HepG2 (cell line): ENCODE measurements around the gene GRHL3. TPM values are rescaled to one million over a fixed set of nuclear protein-coding genes. Genes with fewer than 3 reads are reported as not detected.

Experiments used
- ATAC-seq: fragments of 200-7000 bp; cut with Tn5 transposase; 3 replicates; pipeline ENCODE4 v1.9.1; 2020; ENCODE audit warnings: mild to moderate bottlenecking, moderate library complexity
- BruUV-seq: library from RNA; stranded (reverse); fragments of 400-500 nt; replicated peaks from 2 replicates; lab custom pipeline; 2021; lab: Mats Ljungman, UMichigan
- CTCF ChIA-PET: fragments of 300-600 bp; formaldehyde crosslinking; extraction: SDS; loops from one replicate; lab custom pipeline; 2021; ENCODE audit warnings: low total read pairs, inconsistent platforms, low intra/inter-chr PET ratio; lab: Yijun Ruan, JAX
- POLR2A ChIA-PET: fragments of 350-600 bp; sonication (Branson Sonifier 250); formaldehyde crosslinking; loops from one replicate; lab custom pipeline; 2020; ENCODE audit warnings: antibody characterized with exemption, inconsistent platforms; lab: Yijun Ruan, JAX
- DNase-seq: peaks from one replicate; pipeline ENCODE4 v3.0.0-alpha.2; 2015; ENCODE audit warnings: low spot score
- FAIRE-seq: peaks from 3 replicates; lab custom pipeline; 2011; peaks lifted over from hg19 to GRCh38; lab: Jason Lieb, UNC
- H2AFZ ChIP-seq: one replicate; pipeline ENCODE4 v1.6.1; 2011; ENCODE audit warnings: low read length, inconsistent platforms
- H3K27ac ChIP-seq: fragments of 300-600 bp; 3 replicates; pipeline ENCODE4 v1.8.0; 2011; ENCODE audit warnings: mixed run types, mild to moderate bottlenecking, mixed read lengths, low read length, inconsistent platforms; ENCODE audit not compliant: insufficient read depth; ENCODE audit errors: extremely low read length
- H3K27me3 ChIP-seq, 2 experiments: fragments of 200-600 bp in 1 of 2; 2 replicates in 1 of 2; 3 replicates in 1 of 2; pipeline versions ENCODE4 v1.6.0 to v1.8.0; 2011; ENCODE audit warnings: low read length in 2 of 2, mild to moderate bottlenecking in 2 of 2, moderate library complexity in 2 of 2, inconsistent platforms in 1 of 2; ENCODE audit not compliant: insufficient read depth in 2 of 2, control insufficient read depth in 1 of 2
- H3K36me3 ChIP-seq, 2 experiments: fragments of 200-600 bp in 1 of 2; replicated peaks in 1 of 2; 2 replicates in 1 of 2; 3 replicates in 1 of 2; pipeline versions ENCODE4 v1.5.1 to v1.8.0; 2011; ENCODE audit warnings: low read length in 2 of 2, inconsistent platforms in 1 of 2; ENCODE audit not compliant: insufficient read depth in 2 of 2, control insufficient read depth in 1 of 2
- H3K4me1 ChIP-seq: 2 replicates; pipeline ENCODE4 v1.5.1; 2012; ENCODE audit warnings: low read length, inconsistent platforms; ENCODE audit not compliant: insufficient read depth
- H3K4me2 ChIP-seq: 2 replicates; pipeline ENCODE4 v1.6.0; 2011; ENCODE audit warnings: low read depth, low read length, inconsistent platforms
- H3K4me3 ChIP-seq, 3 experiments: fragments of 200-600 bp in 1 of 3; sonication (generic), shearing (Covaris generic) in 1 of 3; replicated peaks in 1 of 3; 2 replicates each; pipeline ENCODE4 v1.5.1; 2011 to 2016; ENCODE audit warnings: low read length in 3 of 3, inconsistent platforms in 2 of 3, low read depth in 2 of 3, mild to moderate bottlenecking in 2 of 3, control low read depth in 1 of 3, mixed read lengths in 1 of 3; ENCODE audit not compliant: insufficient read depth in 1 of 3
- H3K79me2 ChIP-seq: one replicate; pipeline ENCODE4 v1.6.1; 2011; ENCODE audit warnings: low read length, inconsistent platforms; ENCODE audit not compliant: insufficient read depth
- H3K9ac ChIP-seq: 2 replicates; pipeline ENCODE4 v1.6.0; 2011; ENCODE audit warnings: mild to moderate bottlenecking, low read depth, low read length, inconsistent platforms; ENCODE audit not compliant: insufficient read depth
- H3K9me3 ChIP-seq: 2 replicates; pipeline ENCODE4 v1.5.1; 2012; ENCODE audit warnings: mild to moderate bottlenecking, low read length
- H4K20me1 ChIP-seq: 2 replicates; pipeline ENCODE4 v1.6.0; 2011; ENCODE audit warnings: inconsistent platforms, mild to moderate bottlenecking, low read length, moderate library complexity; ENCODE audit not compliant: insufficient read depth
- BORCS8-MEF2B ChIP-seq: sonication (generic); formaldehyde crosslinking; IDR thresholded peaks from 2 replicates; pipeline ENCODE4 v1.8.0; 2022; ENCODE audit warnings: mild to moderate bottlenecking, missing genetic modification reagents
- MAFF ChIP-seq: IDR thresholded peaks from 2 replicates; pipeline ENCODE4 v1.6.1; 2011; ENCODE audit warnings: low read depth, low read length, improper control_type of control experiment
- SRSF1 ChIP-seq: fragments of 200-400 bp; formaldehyde crosslinking; optimal IDR thresholded peaks from 2 replicates; pipeline ENCODE3; 2017; ENCODE audit warnings: mild to moderate bottlenecking, low read depth, low read length, moderate library complexity
- WGBS: methylation state at CpG from one replicate; pipeline ENCODE4 v1.1.6; 2017; ENCODE audit warnings: low lambda C conversion rate; 5-methylcytosine and 5-hydroxymethylcytosine counted together
- in situ Hi-C: cut with HindIII; loops from 2 replicates; pipeline ENCODE4 v1.10.0; 2017; ENCODE audit warnings: low pct_unique_long_range_greater_than_20kb; ENCODE audit not compliant: extremely low pct_ligation_motif_present
- intact Hi-C: fragments of 100-400 bp; cut with micrococcal nuclease; formaldehyde crosslinking; loops from one replicate; pipeline ENCODE4 v1.10.0; 2022; ENCODE audit not compliant: unreplicated experiment
- polyA plus RNA-seq, 8 experiments: library from polyadenylated mRNA; depleted of rRNA in 3 of 8; stranded (reverse) in 7 of 8; unstranded in 1 of 8; fragments of >200 nt; fragmentation: Illumina TruSeq in 4 of 8; extraction: Trizol in 4 of 8; gene quantifications; 2 replicates each; pipeline versions ENCODE4 v1.2.1 to v1.2.3, GENCODE V29; 2011 to 2016; ENCODE audit warnings: low read depth in 4 of 8, missing spikeins in 1 of 8, mixed read lengths in 1 of 8; ENCODE audit not compliant: insufficient read depth in 1 of 8
- total RNA-seq, 5 experiments: library from RNA; depleted of rRNA; stranded (reverse); fragments of >200 nt; fragmentation: Illumina TruSeq; extraction: Trizol; gene quantifications; 2 replicates each; pipeline ENCODE4 v1.2.3, GENCODE V29; 2016; ENCODE audit warnings: low read depth in 1 of 5
- TF ChIP-seq, protein P1 (sequence below): IDR thresholded peaks from 2 replicates; pipeline ENCODE4 v1.6.1; 2018; ENCODE audit warnings: missing genetic modification reagents, mild to moderate bottlenecking, missing compliant biosample characterization

GRHL3 gene
- total and polyA plus RNA-seq, 2 of the 13 experiments (the other 11 are each of a cell fraction or from before 2014, with no cell fraction given), result not detected

DNA sequence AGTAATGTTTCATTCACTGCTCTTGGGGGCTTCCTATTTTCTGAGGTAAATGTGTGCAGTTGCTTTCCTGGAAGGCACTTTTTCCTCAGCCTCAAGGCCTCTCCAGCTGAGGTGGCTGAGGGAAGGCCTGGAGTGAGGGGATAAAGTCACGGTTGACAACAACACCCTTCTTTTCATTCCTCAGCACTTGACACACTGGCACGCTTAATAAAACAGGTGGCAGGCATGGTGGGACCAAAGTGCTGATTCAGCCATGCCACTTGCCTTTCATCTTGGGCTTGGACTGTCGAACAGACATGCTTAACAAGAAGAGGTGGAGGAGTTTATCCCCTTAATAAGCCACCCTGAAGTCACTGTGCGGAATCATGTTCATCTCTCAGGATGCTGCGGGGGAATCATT, 23.6 kb upstream of the GRHL3 start:
- no peak overlapping the region for H3K9ac ChIP-seq
- no peaks in the 10 kb centered on the region for H3K79me2 ChIP-seq
- no peak for DNase-seq
- ChIA-PET CTCF (no interaction called here), POLR2A (no interaction called here)
- H3K4me1 ChIP-seq, result 0 out of 2 replicates have a peak, but pooled peaks cover 6% of the 10 kb centered on the region
- peaks cover 3 to 26% of the 10 kb centered on the region in 2 experiments; a peak in 4 of 5 replicates for H3K27me3 ChIP-seq
- WGBS, result 56% methylated on average over 5 of the region's 5 CpGs
- TF ChIP-seq BORCS8-MEF2B (CRISPR knock-in tag) (no peak), MAFF (0 out of 2 replicates have a peak, but pooled peaks have one; percentile 15), SRSF1 (no peak)
- H3K4me2 ChIP-seq, result no peak overlapping the region
- no peaks in the 10 kb centered on the region for H4K20me1 ChIP-seq
- no peaks in the 10 kb centered on the region for H3K9me3 ChIP-seq
- H3K4me3 ChIP-seq, result no peak overlapping the region
- no peak for ATAC-seq
- no peak for FAIRE-seq
- in situ Hi-C loops (no loop called here), intact Hi-C loops (loop anchor here (10.0 kb wide), 1 partner anchor 91 kb away; no protein-coding TSS in a partner anchor)
- no TSS peak for BruUV-seq
- no peak overlapping the region for H3K27ac ChIP-seq
- H3K36me3 ChIP-seq, result no peaks in the 10 kb centered on the region
- H2AFZ ChIP-seq, result no peak overlapping the region

DNA sequence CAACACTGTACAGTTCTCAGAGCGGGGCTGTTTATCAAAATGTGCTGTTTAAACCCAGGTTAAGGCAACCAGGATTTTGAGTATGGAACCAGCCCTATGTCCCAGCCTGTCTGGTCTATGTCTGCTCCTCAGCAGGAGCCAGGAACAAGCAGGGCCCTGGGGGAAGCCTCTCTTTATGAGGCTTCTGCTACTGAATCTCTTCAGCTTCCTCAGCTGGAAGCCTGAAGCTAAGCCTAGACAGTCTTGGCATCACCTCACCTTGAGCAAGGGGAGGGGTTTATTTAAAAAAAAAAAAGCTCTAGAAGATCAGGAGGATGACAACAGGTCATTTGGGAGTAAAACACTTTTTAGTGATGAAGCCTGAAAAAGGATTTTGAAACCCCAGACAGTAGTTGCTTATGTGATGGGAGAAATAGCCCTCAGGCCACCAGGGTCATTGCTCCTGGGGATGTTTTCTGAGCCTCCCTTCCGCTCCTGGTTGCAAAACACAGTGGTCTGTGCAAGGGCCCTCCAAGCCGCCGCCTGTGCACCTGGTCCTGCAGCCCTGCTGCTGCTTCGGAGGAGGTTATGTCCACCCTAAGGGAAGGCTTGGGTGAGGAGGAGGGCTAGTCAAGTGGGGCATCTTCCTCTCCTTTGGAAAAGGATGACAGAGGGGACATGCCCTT, 21.8 kb upstream of the GRHL3 start:
- no peak for DNase-seq
- no peaks in the 10 kb centered on the region for H3K9me3 ChIP-seq
- H2AFZ ChIP-seq, result no peak overlapping the region
- in situ Hi-C loops, result no loop called here
- H3K4me2 ChIP-seq, result no peak overlapping the region
- TF ChIP-seq, protein P1, sequence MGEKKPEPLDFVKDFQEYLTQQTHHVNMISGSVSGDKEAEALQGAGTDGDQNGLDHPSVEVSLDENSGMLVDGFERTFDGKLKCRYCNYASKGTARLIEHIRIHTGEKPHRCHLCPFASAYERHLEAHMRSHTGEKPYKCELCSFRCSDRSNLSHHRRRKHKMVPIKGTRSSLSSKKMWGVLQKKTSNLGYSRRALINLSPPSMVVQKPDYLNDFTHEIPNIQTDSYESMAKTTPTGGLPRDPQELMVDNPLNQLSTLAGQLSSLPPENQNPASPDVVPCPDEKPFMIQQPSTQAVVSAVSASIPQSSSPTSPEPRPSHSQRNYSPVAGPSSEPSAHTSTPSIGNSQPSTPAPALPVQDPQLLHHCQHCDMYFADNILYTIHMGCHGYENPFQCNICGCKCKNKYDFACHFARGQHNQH (CRISPR knock-in tag), result no peak
- no peaks in the 10 kb centered on the region for H3K36me3 ChIP-seq
- WGBS, result 0% methylated on average over 4 of the region's 5 CpGs
- no peak for FAIRE-seq
- intact Hi-C loops, result loop anchor here (10.0 kb wide), 1 partner anchor 93 kb away; no protein-coding TSS in a partner anchor
- H3K79me2 ChIP-seq, result no peaks in the 10 kb centered on the region
- BruUV-seq, result no TSS peak
- H3K27ac ChIP-seq, result no peak overlapping the region
- H3K9ac ChIP-seq, result no peak overlapping the region
- ChIA-PET POLR2A (no interaction called here), CTCF (no interaction called here)
- H3K27me3 ChIP-seq, result peaks cover 0 to 30% of the 10 kb centered on the region in 2 experiments; a peak in 3 of 5 replicates
- no peaks in the 10 kb centered on the region for H4K20me1 ChIP-seq
- 0 out of 2 replicates have a peak, but pooled peaks cover 6% of the 10 kb centered on the region for H3K4me1 ChIP-seq
- ATAC-seq, result no peak
- no peak overlapping the region for H3K4me3 ChIP-seq
